Subcutaneous abdominal adipose tissue (tissue), 5 donors: Measurements from ENCODE around the gene EID2B.

Source experiments
- H3K27ac ChIP-seq: one replicate; pipeline ENCODE4 v1.7.0; 2013; ENCODE audit warnings: low read depth, mild to moderate bottlenecking, inconsistent platforms, low read length, moderate library complexity
- H3K27me3 ChIP-seq, 5 donors: one replicate each; pipeline ENCODE4 v1.7.0; 2013; ENCODE audit warnings: low read length in 5 of 5, inconsistent platforms in 1 of 5; ENCODE audit not compliant: control insufficient read depth in 5 of 5, insufficient read depth in 4 of 5
- H3K36me3 ChIP-seq, 5 donors: one replicate each; pipeline ENCODE4 v1.7.0; 2013; ENCODE audit warnings: low read length in 5 of 5; ENCODE audit not compliant: control insufficient read depth in 5 of 5, insufficient read depth in 5 of 5
- H3K4me1 ChIP-seq, 5 donors: one replicate each; pipeline ENCODE4 v1.7.0; 2013; ENCODE audit warnings: low read length in 5 of 5, mild to moderate bottlenecking in 3 of 5, moderate library complexity in 1 of 5; ENCODE audit not compliant: control insufficient read depth in 5 of 5, insufficient read depth in 5 of 5
- H3K4me3 ChIP-seq, 5 donors: one replicate each; pipeline ENCODE4 v1.7.0; 2013; ENCODE audit warnings: low read length in 5 of 5, low read depth in 1 of 5
- H3K9ac ChIP-seq, 5 donors: one replicate each; pipeline ENCODE4 v1.7.0; 2013; ENCODE audit warnings: low read length in 5 of 5, mild to moderate bottlenecking in 4 of 5, moderate library complexity in 3 of 5
- H3K9me3 ChIP-seq, 5 donors: one replicate each; pipeline ENCODE4 v1.7.0; 2013; ENCODE audit warnings: low read length in 5 of 5; ENCODE audit not compliant: control insufficient read depth in 5 of 5
- donor health status: healthy.
- donor health status: healthy.
- donor health status: healthy.
- donor health status: healthy.
- donor health status: healthy.

EID2B gene

GRCh38 chr19:39502640-39503417, 29.8 kb downstream of the EID2B start:
- peak overlapping the region in 1 of 5 donors; percentile 38 for H3K4me3 ChIP-seq
- peaks cover 0 to 33% (median 28%) of the 10 kb centered on the region in 5 donors for H3K4me1 ChIP-seq
- no peak overlapping the region for H3K27ac ChIP-seq
- H3K9me3 ChIP-seq, result peaks cover 0 to 4% (median 0%) of the 10 kb centered on the region in 5 donors
- H3K27me3 ChIP-seq, result peaks cover 43 to 69% (median 68%) of the 10 kb centered on the region in 5 donors
- no peak overlapping the region for H3K9ac ChIP-seq
- no peaks in the 10 kb centered on the region for H3K36me3 ChIP-seq

- no peak overlapping the region for H3K27ac ChIP-seq
- H3K9ac ChIP-seq, result no peak overlapping the region
- H3K27me3 ChIP-seq, result peaks cover 33 to 64% (median 60%) of the 10 kb centered on the region in 5 donors
- H3K4me3 ChIP-seq, result no peak overlapping the region
- peaks cover 0 to 4% (median 0%) of the 10 kb centered on the region in 5 donors for H3K9me3 ChIP-seq
- peaks cover 0 to 26% (median 20%) of the 10 kb centered on the region in 5 donors for H3K4me1 ChIP-seq
- H3K36me3 ChIP-seq, result no peaks in the 10 kb centered on the region
Measured at GRCh38 chr19:39501340-39501739, 31.3 kb downstream of the EID2B start.

GRCh38 chr19:39500543-39500942, 32.1 kb downstream of the EID2B start:
- H3K27ac ChIP-seq, result no peak overlapping the region
- peaks cover 37 to 65% (median 63%) of the 10 kb centered on the region in 5 donors for H3K27me3 ChIP-seq
- peaks cover 0 to 4% (median 0%) of the 10 kb centered on the region in 5 donors for H3K9me3 ChIP-seq
- no peak overlapping the region for H3K9ac ChIP-seq
- H3K4me3 ChIP-seq, result no peak overlapping the region
- peaks cover 0 to 26% (median 20%) of the 10 kb centered on the region in 5 donors for H3K4me1 ChIP-seq
- no peaks in the 10 kb centered on the region for H3K36me3 ChIP-seq

GRCh38 chr19:39499932-39500331, 32.7 kb downstream of the EID2B start:
- Histone ChIP-seq H3K27me3 (peaks cover 33 to 59% (median 57%) of the 10 kb centered on the region in 5 donors), H3K9me3 (peaks cover 0 to 4% (median 0%) of the 10 kb centered on the region in 5 donors), H3K36me3 (no peaks in the 10 kb centered on the region)

GRCh38 chr19:39498798-39499642, 33.6 kb downstream of the EID2B start, which contains the start of gene DLL3:
Gene DLL3, plus strand, starts transcription at chr19:39498947. Its CDS starts 28 bp downstream, at chr19:39498975.
- Histone ChIP-seq H3K4me1 (peaks cover 0 to 26% (median 20%) of the 10 kb centered on the region in 5 donors), H3K27ac (no peak within 1 kb of the TSS), H3K9me3 (peaks cover 0 to 4% (median 0%) of the 10 kb centered on the region in 5 donors), H3K4me3 (peak within 1 kb of the TSS in 4 of 5 donors; percentile 13 to 40 (median 28)), H3K9ac (no peak within 1 kb of the TSS), H3K36me3 (no peaks in the 10 kb centered on the region), H3K27me3 (peaks cover 31 to 51% (median 48%) of the 10 kb centered on the region in 5 donors)

More at GRCh38 chr19:39499932-39500331, 32.7 kb downstream of the EID2B start:
- H3K4me1 ChIP-seq, result peaks cover 0 to 26% (median 20%) of the 10 kb centered on the region in 5 donors
- no peak overlapping the region for H3K9ac ChIP-seq
- no peak overlapping the region for H3K27ac ChIP-seq
- no peak overlapping the region for H3K4me3 ChIP-seq

GRCh38 chr19:39497996-39498797, 34.5 kb downstream of the EID2B start:
- H3K27me3 ChIP-seq, result peaks cover 31 to 45% (median 41%) of the 10 kb centered on the region in 5 donors
- peaks cover 0 to 4% (median 0%) of the 10 kb centered on the region in 5 donors for H3K9me3 ChIP-seq
- no peaks in the 10 kb centered on the region for H3K36me3 ChIP-seq
- H3K4me3 ChIP-seq, result peak overlapping the region in 4 of 5 donors; percentile 13 to 40 (median 28)
- H3K9ac ChIP-seq, result no peak overlapping the region
- H3K27ac ChIP-seq, result no peak overlapping the region
- H3K4me1 ChIP-seq, result peaks cover 0 to 26% (median 19%) of the 10 kb centered on the region in 5 donors

- Histone ChIP-seq H3K36me3 (no peaks in the 10 kb centered on the region), H3K4me3 (peak overlapping the region in 2 of 5 donors; percentile 13 to 38), H3K9ac (no peak overlapping the region), H3K9me3 (peaks cover 0 to 4% (median 0%) of the 10 kb centered on the region in 5 donors), H3K27me3 (peaks cover 31 to 45% (median 38%) of the 10 kb centered on the region in 5 donors), H3K27ac (no peak overlapping the region), H3K4me1 (peaks cover 0 to 20% (median 16%) of the 10 kb centered on the region in 5 donors)
Measured at GRCh38 chr19:39497701-39497995, 35.0 kb downstream of the EID2B start.

GRCh38 chr19:39496063-39496462, 36.6 kb downstream of the EID2B start:
- no peak overlapping the region for H3K4me3 ChIP-seq
- peaks cover 0 to 13% (median 3%) of the 10 kb centered on the region in 5 donors for H3K36me3 ChIP-seq
- no peaks in the 10 kb centered on the region for H3K9me3 ChIP-seq
- peaks cover 31 to 41% (median 37%) of the 10 kb centered on the region in 5 donors for H3K27me3 ChIP-seq
- no peak overlapping the region for H3K9ac ChIP-seq
- H3K4me1 ChIP-seq, result peaks cover 0 to 18% (median 16%) of the 10 kb centered on the region in 5 donors
- no peak overlapping the region for H3K27ac ChIP-seq

- H3K27me3 ChIP-seq, result peaks cover 24 to 30% (median 29%) of the 10 kb centered on the region in 5 donors
- H3K9ac ChIP-seq, result no peak overlapping the region
- H3K9me3 ChIP-seq, result no peaks in the 10 kb centered on the region
- no peak overlapping the region for H3K4me3 ChIP-seq
- H3K36me3 ChIP-seq, result peaks cover 0 to 26% (median 11%) of the 10 kb centered on the region in 5 donors
- H3K27ac ChIP-seq, result no peak overlapping the region
- H3K4me1 ChIP-seq, result peaks cover 0 to 18% (median 16%) of the 10 kb centered on the region in 5 donors
Measured at GRCh38 chr19:39494661-39495060, 38.0 kb downstream of the EID2B start.
